K562 (cell line): Measurements from ENCODE around the gene LSM12. TPM values are rescaled to one million over a fixed set of nuclear protein-coding genes. Genes with fewer than 3 reads are reported as not detected.
A peak's percentile ranks its signal among the peaks of the same experiment; 100 is the strongest.

Experiments used
- DIDO1 ChIP-seq: fragments of 450-650 bp; IDR thresholded peaks from 2 replicates; pipeline ENCODE4 v1.6.1; 2016; ENCODE audit warnings: low read depth, missing biosample characterization, missing genetic modification characterization
- HDAC1 ChIP-seq, 2 experiments: fragments of 450-650 bp; IDR thresholded peaks; 2 replicates each; pipeline ENCODE4 v1.6.1; 2016 to 2017; ENCODE audit warnings: inconsistent platforms in 1 of 2, mild to moderate bottlenecking in 1 of 2, moderate library complexity in 1 of 2
- MAFK ChIP-seq: IDR thresholded peaks from 2 replicates; pipeline ENCODE4 v1.6.1; 2011; ENCODE audit warnings: low read length, improper control_type of control experiment
- SMARCC2 ChIP-seq: fragments of 450-650 bp; IDR thresholded peaks from 2 replicates; pipeline ENCODE4 v1.6.1; 2017; ENCODE audit warnings: antibody characterized with exemption, moderate library complexity, mild to moderate bottlenecking, low read depth
- TEAD1 ChIP-seq, 2 experiments: fragments of 450-650 bp in 1 of 2; sonication (generic) in 1 of 2; formaldehyde crosslinking; IDR thresholded peaks; 2 replicates each; pipeline versions ENCODE4 v1.4.0 to v1.8.0; 2020 to 2022; ENCODE audit warnings: mild to moderate bottlenecking in 2 of 2, missing genetic modification reagents in 1 of 2
- TOE1 ChIP-seq, 2 experiments: fragments of 450-650 bp in 1 of 2; sonication (generic) in 1 of 2; formaldehyde crosslinking in 1 of 2; IDR thresholded peaks; 2 replicates each; pipeline versions ENCODE4 v1.7.1 to v1.8.0; 2016 to 2022; ENCODE audit warnings: borderline replicate concordance in 2 of 2, mild to moderate bottlenecking in 2 of 2, antibody characterized with exemption in 1 of 2, inconsistent platforms in 1 of 2, low read depth in 1 of 2, missing genetic modification reagents in 1 of 2, moderate library complexity in 1 of 2
- ZBTB43 ChIP-seq: sonication (generic); formaldehyde crosslinking; IDR thresholded peaks from 2 replicates; pipeline ENCODE4 v1.8.0; 2023; ENCODE audit warnings: mild to moderate bottlenecking, missing genetic modification reagents
- ZNF431 ChIP-seq: sonication (generic); formaldehyde crosslinking; IDR thresholded peaks from 2 replicates; pipeline ENCODE4 v1.8.0; 2022; ENCODE audit warnings: mild to moderate bottlenecking, missing genetic modification reagents
- ZNF644 ChIP-seq: fragments of 200-800 bp; sonication (Bioruptor generic); IDR thresholded peaks from 2 replicates; pipeline ENCODE4 v1.6.1; 2016; ENCODE audit warnings: low read depth, missing genetic modification characterization, missing compliant biosample characterization
- ZNF79 ChIP-seq: fragments of 250-450 bp; sonication (Bioruptor Pico); IDR thresholded peaks from 2 replicates; pipeline ENCODE4 v1.4.0; 2020; ENCODE audit warnings: low read depth, mild to moderate bottlenecking, moderate library complexity
- polyA plus RNA-seq, 8 experiments: library from polyadenylated mRNA; depleted of rRNA in 4 of 8; stranded (reverse) in 5 of 8; unstranded in 3 of 8; fragments of >200 nt; fragmentation: Nextera tagmentation in 2 of 8; fragmentation: Illumina TruSeq in 1 of 8; extraction: Ambion mirVana in 2 of 8; extraction: Trizol in 1 of 8; gene quantifications; 2 replicates each; pipeline versions ENCODE4 v1.2.1 to v1.2.3, GENCODE V29; 2011 to 2014; ENCODE audit warnings: inconsistent platforms in 1 of 8, missing spikeins in 1 of 8
- total RNA-seq, 7 experiments: library from RNA; depleted of rRNA in 6 of 7; stranded (reverse); fragments of >200 nt in 6 of 7; fragmentation: Illumina TruSeq in 2 of 7; extraction: Trizol in 2 of 7; gene quantifications; 2 replicates each; pipeline versions ENCODE4 v1.2.1 to v1.2.3, GENCODE V29; 2011 to 2021; ENCODE audit warnings: low replicate concordance in 1 of 7
- TF ChIP-seq, protein P1 (sequence below), 2 experiments: fragments of 450-650 bp; formaldehyde crosslinking in 1 of 2; IDR thresholded peaks; 2 replicates each; pipeline versions ENCODE4 v1.4.0 to v1.6.1; 2014 to 2020; ENCODE audit warnings: mild to moderate bottlenecking in 2 of 2, borderline replicate concordance in 1 of 2, low read depth in 1 of 2

LSM12 gene
- total and polyA plus RNA-seq, 9 of the 15 experiments (the other 6 are each of a cell fraction or from before 2014, with no cell fraction given), result 53.0 to 258 (median 89.3) TPM

- TF ChIP-seq, protein P1, sequence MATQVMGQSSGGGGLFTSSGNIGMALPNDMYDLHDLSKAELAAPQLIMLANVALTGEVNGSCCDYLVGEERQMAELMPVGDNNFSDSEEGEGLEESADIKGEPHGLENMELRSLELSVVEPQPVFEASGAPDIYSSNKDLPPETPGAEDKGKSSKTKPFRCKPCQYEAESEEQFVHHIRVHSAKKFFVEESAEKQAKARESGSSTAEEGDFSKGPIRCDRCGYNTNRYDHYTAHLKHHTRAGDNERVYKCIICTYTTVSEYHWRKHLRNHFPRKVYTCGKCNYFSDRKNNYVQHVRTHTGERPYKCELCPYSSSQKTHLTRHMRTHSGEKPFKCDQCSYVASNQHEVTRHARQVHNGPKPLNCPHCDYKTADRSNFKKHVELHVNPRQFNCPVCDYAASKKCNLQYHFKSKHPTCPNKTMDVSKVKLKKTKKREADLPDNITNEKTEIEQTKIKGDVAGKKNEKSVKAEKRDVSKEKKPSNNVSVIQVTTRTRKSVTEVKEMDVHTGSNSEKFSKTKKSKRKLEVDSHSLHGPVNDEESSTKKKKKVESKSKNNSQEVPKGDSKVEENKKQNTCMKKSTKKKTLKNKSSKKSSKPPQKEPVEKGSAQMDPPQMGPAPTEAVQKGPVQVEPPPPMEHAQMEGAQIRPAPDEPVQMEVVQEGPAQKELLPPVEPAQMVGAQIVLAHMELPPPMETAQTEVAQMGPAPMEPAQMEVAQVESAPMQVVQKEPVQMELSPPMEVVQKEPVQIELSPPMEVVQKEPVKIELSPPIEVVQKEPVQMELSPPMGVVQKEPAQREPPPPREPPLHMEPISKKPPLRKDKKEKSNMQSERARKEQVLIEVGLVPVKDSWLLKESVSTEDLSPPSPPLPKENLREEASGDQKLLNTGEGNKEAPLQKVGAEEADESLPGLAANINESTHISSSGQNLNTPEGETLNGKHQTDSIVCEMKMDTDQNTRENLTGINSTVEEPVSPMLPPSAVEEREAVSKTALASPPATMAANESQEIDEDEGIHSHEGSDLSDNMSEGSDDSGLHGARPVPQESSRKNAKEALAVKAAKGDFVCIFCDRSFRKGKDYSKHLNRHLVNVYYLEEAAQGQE (IDR thresholded peaks at IDR 0.05; ENCODE audit: borderline replicate concordance), result no peak
- TF ChIP-seq, protein P1 (CRISPR knock-in tag; IDR thresholded peaks at IDR 0.05; ENCODE audit: low read depth), result 0 out of 2 replicates have a peak, but pooled peaks have one; percentile 21
- TF ChIP-seq ZNF431 (CRISPR knock-in tag), result 0 out of 2 replicates have a peak, but pooled peaks have one; percentile 19
- TF ChIP-seq ZNF79 (CRISPR knock-in tag), result 0 out of 2 replicates have a peak, but pooled peaks have one; percentile 17
- TF ChIP-seq MAFK, result peak; percentile 52
- TF ChIP-seq DIDO1 (tag), result peak; percentile 96
- 0 out of 2 replicates have a peak, but pooled peaks have one; percentile 45 for TF ChIP-seq ZBTB43 (CRISPR knock-in tag)
- TF ChIP-seq ZNF644 (tag), result peak; percentile 64; the same call in 1 of the 2 replicates
- TF ChIP-seq TEAD1 (CRISPR knock-in tag; IDR thresholded peaks at IDR 0.05), result peak in 1 of 2 experiments; percentile 51; a peak in 1 of 4 replicates
- peak; percentile 84; the same call in 1 of the 2 replicates for TF ChIP-seq TOE1 (IDR thresholded peaks at IDR 0.05; ENCODE audit: borderline replicate concordance)
- TF ChIP-seq TOE1 (CRISPR knock-in tag; IDR thresholded peaks at IDR 0.05; ENCODE audit: borderline replicate concordance, low read depth), result no peak
- peak in 1 of 2 experiments; percentile 84; a peak in 2 of 4 replicates for TF ChIP-seq HDAC1 (IDR thresholded peaks at IDR 0.05)
- no peak for TF ChIP-seq SMARCC2
Observed at GRCh38 chr17:44014437-44015172, 51.9 kb downstream of the LSM12 start, which contains the start of gene TMEM101 (continued).
